ENCODE measurements around the gene JAGN1.
"Not testable (repeated sequence)": the region's sequence is repeated elsewhere in the genome, so short reads cannot be mapped to it uniquely, and the experiment has no call there.

Gene JAGN1

GRCh38 chr3:9867106-9867505, 23.3 kb upstream of the JAGN1 start:
- DNase-seq = no peak

DNA sequence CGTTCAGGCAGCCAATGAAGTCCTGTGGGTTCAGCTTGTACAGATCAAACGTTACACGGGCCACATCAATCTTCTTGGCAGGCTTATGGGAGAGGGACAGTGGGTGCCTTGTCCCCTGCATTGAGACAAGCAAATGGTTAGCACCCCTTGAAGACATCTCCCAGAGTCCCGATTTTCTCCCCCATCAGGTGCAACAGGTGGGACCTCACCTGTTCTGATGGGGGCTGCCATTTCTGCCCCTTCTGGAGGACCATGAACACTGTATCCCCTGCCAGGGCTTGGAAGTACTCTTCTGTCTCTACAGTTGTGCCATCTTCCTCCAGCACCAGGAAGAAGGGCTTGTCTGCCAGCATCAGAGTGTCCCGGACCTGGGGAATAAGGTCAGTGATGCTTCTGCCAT, 20.5 kb upstream of the JAGN1 start:
- no peak for DNase-seq

GRCh38 chr3:9870978-9871377, 19.4 kb upstream of the JAGN1 start:
- DNase-seq = no peak

DNA sequence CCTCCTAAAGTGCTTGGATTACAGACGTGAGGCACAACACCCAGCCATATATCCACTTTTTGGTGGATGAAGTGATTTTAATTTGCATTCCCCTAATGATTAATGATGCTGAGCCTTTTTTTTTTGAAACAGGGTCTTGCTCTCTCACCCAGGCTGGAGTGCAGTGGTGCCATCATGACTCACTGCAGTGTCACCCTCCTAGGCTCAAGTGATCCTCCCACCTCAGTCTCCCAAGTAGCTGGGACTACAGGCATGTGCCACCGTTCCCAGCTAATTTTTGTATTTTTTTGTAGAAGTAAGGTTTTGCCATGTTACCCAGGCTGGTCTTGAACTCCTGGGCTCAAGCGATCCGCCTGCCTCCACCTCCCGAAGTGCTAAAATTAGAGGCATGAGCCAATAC, 18.3 kb upstream of the JAGN1 start:
- not testable (repeated sequence) for DNase-seq

- DNase-seq = no peak
Observed at GRCh38 chr3:9875448-9875847, 15.0 kb upstream of the JAGN1 start.

DNA sequence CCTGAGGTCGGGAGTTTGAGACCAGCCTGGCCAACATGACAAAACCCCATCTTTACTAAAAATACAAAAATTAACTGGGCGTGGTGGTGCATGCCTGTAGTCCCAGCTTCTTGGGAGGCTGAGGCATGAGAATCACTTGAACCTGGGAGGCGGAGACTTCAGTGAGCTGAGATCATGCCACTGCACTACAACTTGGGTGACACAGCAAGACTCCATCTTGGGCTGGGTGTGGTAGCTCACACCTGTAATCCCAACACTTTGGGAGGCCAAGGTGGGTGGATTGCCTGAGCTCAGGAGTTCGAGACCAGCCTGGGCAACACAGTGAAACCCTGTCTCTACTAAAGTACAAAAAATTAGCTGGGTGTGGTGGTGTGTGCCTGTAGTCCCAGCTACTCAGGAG, 14.2 kb upstream of the JAGN1 start:
- DNase-seq = not testable (repeated sequence)

DNA sequence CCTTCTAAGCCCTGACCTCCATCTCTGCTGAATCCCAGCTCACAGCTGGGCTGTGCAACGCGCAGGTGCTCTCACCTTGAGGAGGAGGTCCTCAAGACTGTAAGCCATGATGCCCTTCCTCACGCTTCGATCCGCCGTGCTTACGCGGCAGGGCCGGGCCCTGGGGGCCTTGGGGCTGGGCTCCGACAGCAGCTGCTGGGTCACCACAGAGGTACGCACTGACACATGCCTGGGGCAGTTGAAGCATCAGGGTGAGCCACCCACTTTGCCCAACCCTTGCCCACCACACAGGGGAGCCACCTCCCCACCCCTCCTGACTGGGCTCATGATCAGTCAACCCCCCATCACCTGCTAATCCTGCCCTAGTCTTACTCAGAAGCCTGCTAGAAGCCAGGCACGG, 13.4 kb upstream of the JAGN1 start:
- peak; percentile 22 for DNase-seq

DNA sequence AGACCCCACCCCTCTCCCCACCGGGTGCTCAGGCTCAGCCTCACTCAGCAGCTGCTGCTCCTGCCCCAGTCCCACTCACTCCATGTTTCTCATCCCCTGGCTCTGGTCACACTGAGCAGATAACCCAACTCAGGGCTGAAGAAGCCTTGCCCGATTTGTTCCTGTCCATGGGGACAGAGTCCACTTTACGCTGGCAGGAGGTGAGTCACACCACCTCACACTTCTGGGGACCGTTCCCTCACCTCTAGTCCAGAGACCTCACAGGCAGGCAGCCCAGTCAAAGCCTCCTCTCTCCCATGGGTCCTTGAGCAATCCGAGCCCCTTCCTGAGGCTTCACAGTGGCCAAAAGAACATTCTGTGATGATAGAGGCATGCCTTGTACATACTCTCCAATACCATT, 11.7 kb upstream of the JAGN1 start:
- no peak for DNase-seq

GRCh38 chr3:9879830-9880549, 10.4 kb upstream of the JAGN1 start, which contains the start of gene CIDEC:
TSS of gene CIDEC (minus strand) at chr3:9880253. CDS start at chr3:9878486, 1,767 bp downstream.
- no peak for DNase-seq

GRCh38 chr3:9881441-9881840, 9.0 kb upstream of the JAGN1 start:
- no peak for DNase-seq

- DNase-seq = peak; percentile 14
Observed at GRCh38 chr3:9883706-9884554, 6.5 kb upstream of the JAGN1 start.

DNA sequence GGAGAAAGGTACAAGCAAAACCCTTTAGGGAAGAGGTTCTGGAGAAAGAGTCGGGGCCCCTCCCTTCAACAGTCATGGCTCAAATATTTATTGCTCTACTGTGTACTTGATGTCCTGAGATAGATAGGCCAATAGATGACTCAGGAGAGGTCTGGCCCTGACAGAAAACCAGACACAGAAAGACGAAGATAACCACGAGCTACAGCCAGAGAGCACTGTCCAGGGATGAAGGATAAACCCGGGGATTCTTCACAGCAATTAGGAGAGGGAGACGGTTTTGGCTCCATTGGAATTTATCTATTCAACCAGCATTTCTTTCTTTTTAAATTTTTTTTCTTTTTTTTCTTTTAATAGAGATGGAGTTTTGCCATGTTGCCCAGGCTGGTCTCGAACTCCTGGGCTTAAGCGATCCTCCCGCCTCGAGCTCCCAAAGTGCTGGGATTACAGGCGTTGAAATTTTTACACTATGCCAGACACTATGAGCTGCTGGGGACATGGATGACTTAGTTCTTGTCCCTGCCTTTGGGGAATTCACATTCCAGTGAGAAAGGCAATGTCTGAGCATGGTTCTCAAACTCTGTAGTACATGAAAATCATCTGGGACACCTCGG, 5.8 kb upstream of the JAGN1 start:
- peak; percentile 58 for DNase-seq

DNA sequence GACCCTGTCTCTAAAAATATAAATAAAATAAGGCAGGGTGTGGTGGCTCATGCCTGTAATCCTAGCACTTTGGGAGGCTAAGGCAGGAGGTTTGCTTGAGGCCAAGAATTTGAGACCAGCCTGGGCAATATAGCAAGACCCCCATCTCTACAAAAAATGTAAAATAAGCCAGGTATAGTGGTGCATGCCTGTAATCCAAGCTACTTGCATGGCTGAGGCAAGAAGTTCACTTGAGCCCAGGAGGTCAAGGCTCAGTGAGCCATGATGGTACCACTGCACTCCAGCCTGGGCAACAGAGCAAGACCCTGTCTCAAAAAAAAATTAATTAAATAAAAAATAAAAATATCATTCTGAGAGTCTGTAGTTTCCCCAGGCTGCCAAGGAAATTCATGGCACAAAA, 4.1 kb upstream of the JAGN1 start:
- DNase-seq = no peak

GRCh38 chr3:9887480-9887879, 2.9 kb upstream of the JAGN1 start:
- peak; percentile 64 for DNase-seq

GRCh38 chr3:9888540-9888939, 1.9 kb upstream of the JAGN1 start:
- no peak for DNase-seq

- no peak for DNase-seq
Observed at GRCh38 chr3:9889405-9889804, 1.0 kb upstream of the JAGN1 start.

DNA sequence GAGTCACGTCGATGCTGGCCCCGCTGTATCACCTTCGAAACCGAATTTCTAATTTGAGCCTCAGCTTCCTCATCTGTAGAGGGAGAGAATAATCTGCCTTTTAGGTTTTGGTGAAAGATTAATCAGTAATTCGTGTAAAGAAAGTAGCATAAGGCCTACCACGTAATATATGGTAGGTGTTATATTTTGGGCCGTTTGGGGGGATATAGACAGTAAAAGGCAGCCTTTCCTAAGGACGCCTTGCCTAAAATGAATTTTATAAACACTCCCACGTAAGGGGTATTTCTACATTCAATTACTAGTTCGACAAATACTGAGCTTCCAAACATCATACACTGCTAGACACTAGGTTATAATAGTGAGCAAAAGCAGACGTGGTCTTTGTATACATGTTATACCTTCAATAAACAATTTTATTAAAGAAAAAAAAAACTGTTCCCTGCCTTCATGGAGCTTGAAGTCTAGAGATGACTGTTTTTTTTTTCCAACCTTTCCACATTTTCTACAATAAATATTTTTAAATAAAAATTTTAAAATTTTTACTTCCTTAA, 737 bp downstream of the JAGN1 start:
- no peak for DNase-seq

- no peak for DNase-seq
Observed at GRCh38 chr3:9893739-9894138, 3.3 kb downstream of the JAGN1 start.

DNA sequence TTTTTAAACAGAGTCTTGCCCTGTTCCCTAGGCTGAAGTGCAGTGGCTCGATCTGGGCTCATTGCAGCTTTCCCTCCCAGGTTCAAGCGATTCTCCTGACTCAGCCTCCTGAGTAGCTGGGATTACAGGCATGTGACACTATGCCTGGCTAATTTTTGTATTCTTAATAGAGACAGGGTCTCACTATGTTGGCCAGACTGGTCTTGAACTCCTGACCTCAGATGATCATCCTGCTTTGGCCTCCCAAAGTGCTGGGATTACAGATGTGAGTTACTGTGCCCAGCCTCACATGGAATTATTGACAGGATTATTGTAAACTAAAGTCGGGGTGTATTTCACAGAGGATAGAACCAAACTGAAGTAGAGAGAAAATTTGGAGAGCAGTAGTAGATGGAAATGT, 5.3 kb downstream of the JAGN1 start:
- not testable (repeated sequence) for DNase-seq

DNA sequence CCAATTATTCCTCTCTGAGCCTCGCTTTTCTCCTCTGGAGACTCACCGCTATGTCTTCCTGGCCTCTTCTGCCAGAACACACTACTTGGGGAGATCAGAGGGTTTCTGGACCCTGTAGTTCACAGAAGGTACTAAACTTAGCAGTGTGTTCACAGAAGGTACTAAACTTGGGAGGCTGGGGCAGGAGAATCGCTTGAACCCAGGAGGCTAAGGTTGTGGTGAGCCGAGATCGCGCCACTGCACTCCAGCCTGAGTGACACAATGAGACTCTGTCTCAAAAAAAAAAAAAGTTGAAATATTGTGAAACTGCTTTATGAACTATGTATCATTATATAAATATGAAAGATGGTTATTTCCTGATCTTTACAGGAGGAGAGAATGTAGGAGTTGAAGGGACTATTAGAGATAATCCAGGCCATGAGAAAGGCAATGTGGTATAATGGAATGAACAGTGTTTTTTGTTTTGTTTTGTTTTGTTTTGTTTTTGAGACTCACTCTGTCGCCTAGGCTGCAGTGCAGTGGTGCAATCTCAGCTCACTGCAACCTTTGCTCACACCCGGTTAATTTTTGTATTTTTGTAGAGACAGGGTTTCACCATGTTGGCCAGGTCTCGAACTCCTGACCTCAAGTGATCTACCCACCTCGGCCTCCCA, 6.5 kb downstream of the JAGN1 start:
- DNase-seq = not testable (repeated sequence)

DNA sequence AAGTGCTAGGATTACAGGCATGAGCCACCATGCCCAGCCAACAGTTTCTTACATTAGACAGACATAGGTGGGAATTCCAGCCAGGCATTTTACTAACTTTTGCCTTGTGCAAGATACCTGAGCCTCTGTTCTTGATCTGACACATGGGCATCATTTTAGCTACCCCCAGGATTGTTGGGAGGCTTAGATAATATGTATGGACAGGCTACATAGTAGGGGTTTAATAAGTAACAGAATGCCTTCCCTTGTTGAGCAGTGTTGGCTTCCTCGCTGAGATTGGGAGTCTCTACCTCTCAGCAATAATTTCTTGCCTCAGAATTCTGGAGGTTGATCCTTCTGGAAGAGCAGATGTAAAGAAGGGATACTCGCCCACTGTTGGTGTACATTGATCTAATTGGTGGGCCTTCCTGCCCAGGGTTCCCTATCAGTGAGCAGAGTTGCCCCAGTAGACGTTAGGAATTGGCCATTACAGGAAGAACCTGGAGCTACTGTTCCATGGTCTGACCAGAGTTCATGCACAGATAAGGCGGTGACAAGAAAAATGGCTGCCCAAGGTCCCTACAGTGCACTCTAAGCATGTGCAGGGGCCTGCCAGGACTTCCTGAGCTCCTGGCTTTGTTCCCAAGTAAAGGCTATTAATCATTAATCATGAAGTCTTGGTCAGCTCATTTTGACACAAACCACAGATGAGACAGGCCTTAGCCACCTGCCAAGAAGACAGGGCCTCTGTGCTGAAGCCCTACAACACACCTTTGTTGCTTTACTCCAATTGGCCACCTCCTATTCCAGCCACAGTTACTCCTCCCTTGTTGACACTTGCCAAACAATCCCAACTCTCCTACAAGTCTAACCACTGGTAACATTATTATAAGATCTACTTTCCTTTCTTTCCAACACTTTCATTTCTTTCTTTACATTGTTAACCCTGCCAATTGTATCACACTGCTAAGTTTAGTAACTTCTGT, 7.3 kb downstream of the JAGN1 start:
- peak; percentile 67 for DNase-seq

Measured in hematopoietic multipotent progenitor cell treated with erythropoietin and hydrocortisone succinate and interleukin-3 and kit ligand, for 4 days (in vitro differentiated cells).